HG03521 (cell line): ENCODE measurements around the gene BAIAP2L2.
"Not testable (repeated sequence)": the region's sequence is repeated elsewhere in the genome, so short reads cannot be mapped to it uniquely, and the experiment has no call there.

Source experiments
- ATAC-seq: cut with Tn5 transposase; IDR thresholded peaks from one replicate; pipeline ENCODE4 v1.9.1; 2021; ENCODE audit warnings: mild to moderate bottlenecking, moderate library complexity; ENCODE audit not compliant: unreplicated experiment

BAIAP2L2 gene

GRCh38 chr22:38129021-38129420, 18.5 kb upstream of the BAIAP2L2 start:
- no peak for ATAC-seq

GRCh38 chr22:38127869-38128268, 17.4 kb upstream of the BAIAP2L2 start:
- no peak for ATAC-seq

- no peak for ATAC-seq
Measured at GRCh38 chr22:38126928-38127668, 16.6 kb upstream of the BAIAP2L2 start.

- no peak for ATAC-seq
Measured at GRCh38 chr22:38125751-38126201, 15.3 kb upstream of the BAIAP2L2 start.

- no peak for ATAC-seq
Measured at GRCh38 chr22:38125038-38125610, 14.6 kb upstream of the BAIAP2L2 start.

- no peak for ATAC-seq
Measured at GRCh38 chr22:38124236-38124974, 13.9 kb upstream of the BAIAP2L2 start.

GRCh38 chr22:38122616-38123015, 12.1 kb upstream of the BAIAP2L2 start:
- ATAC-seq, result no peak

- no peak for ATAC-seq
Measured at GRCh38 chr22:38120359-38121110, 10.1 kb upstream of the BAIAP2L2 start.

- ATAC-seq, result not testable (repeated sequence)
Measured at GRCh38 chr22:38118747-38119146, 8.3 kb upstream of the BAIAP2L2 start.

- ATAC-seq, result no peak
Measured at GRCh38 chr22:38118182-38118581, 7.7 kb upstream of the BAIAP2L2 start.

GRCh38 chr22:38117556-38117955, 7.1 kb upstream of the BAIAP2L2 start:
- ATAC-seq, result not testable (repeated sequence)

GRCh38 chr22:38115423-38116205, 5.1 kb upstream of the BAIAP2L2 start:
- no peak for ATAC-seq

- ATAC-seq, result no peak
Measured at GRCh38 chr22:38114484-38115398, 4.3 kb upstream of the BAIAP2L2 start.

- ATAC-seq, result no peak
Measured at GRCh38 chr22:38112381-38112780, 1.9 kb upstream of the BAIAP2L2 start.

GRCh38 chr22:38111925-38112355, 1.5 kb upstream of the BAIAP2L2 start:
- no peak for ATAC-seq

GRCh38 chr22:38110863-38111852, 674 bp upstream of the BAIAP2L2 start:
- ATAC-seq, result no peak

- no peak for ATAC-seq
Measured at GRCh38 chr22:38109371-38110001, 998 bp downstream of the BAIAP2L2 start.
